Measurements from ENCODE around the gene CD36. TPM values are rescaled to one million over a fixed set of nuclear protein-coding genes. Genes with fewer than 3 reads are reported as not detected.

Gene CD36
- total RNA-seq, 1 experiment from 2014 or later = 0.32 TPM

GRCh38 chr7:80636709-80637108 is 1.7 kb upstream of the CD36 start:
- Histone ChIP-seq H3K4me1 (ENCODE audit: control insufficient read depth in 1 of 2, insufficient read depth in 2 of 2, low read length in 2 of 2) (no peaks in the 10 kb centered on the region), H3K9me3 (ENCODE audit: control insufficient read depth in 1 of 2, insufficient read depth in 1 of 2, low read depth in 1 of 2, low read length in 2 of 2) (no peaks in the 10 kb centered on the region), H4K20me1 (ENCODE audit: insufficient read depth) (no peaks in the 10 kb centered on the region), H3K4me2 (ENCODE audit: low read length) (no peak overlapping the region), H3K27me3 (ENCODE audit: insufficient read depth, low read length) (no peaks in the 10 kb centered on the region), H3K79me2 (ENCODE audit: insufficient read depth, low read length) (no peaks in the 10 kb centered on the region), H2AFZ (ENCODE audit: low read depth, low read length, poor library complexity, severe bottlenecking) (no peak overlapping the region), H3K27ac (ENCODE audit: low read depth, low read length) (no peak overlapping the region), H3K9me2 (ENCODE audit: insufficient read depth) (no peaks in the 10 kb centered on the region), H3K36me3 (ENCODE audit: control insufficient read depth in 1 of 2, insufficient read depth in 2 of 2, low read length in 2 of 2) (no peaks in the 10 kb centered on the region), H3K4me3 (replicated peaks in 1 of 2; ENCODE audit: low read depth in 1 of 2, low read length in 2 of 2) (no peak overlapping the region), H3K9ac (ENCODE audit: low read length) (no peak overlapping the region)
- DNase-seq (ENCODE audit: low read depth, low spot score) (no peak), ATAC-seq (no peak)
- TF ChIP-seq YY1 (IDR thresholded peaks at IDR 0.05; ENCODE audit: extremely low read depth, insufficient replicate concordance, low read depth, low read length) (no peak), CBX3 (IDR thresholded peaks at IDR 0.05; ENCODE audit: low read depth) (no peak), EZH2phosphoT487 (IDR thresholded peaks at IDR 0.05; ENCODE audit: borderline replicate concordance) (no peak), JUND (IDR thresholded peaks at IDR 0.05) (no peak), TCF7L2 (IDR thresholded peaks at IDR 0.05; ENCODE audit: borderline replicate concordance, extremely low read depth, insufficient read depth, insufficient read length) (no peak), POLR2A (IDR thresholded peaks at IDR 0.05; ENCODE audit: borderline replicate concordance, extremely low read depth, insufficient read depth, insufficient read length) (no peak)
- TF ChIP-seq, protein P1, sequence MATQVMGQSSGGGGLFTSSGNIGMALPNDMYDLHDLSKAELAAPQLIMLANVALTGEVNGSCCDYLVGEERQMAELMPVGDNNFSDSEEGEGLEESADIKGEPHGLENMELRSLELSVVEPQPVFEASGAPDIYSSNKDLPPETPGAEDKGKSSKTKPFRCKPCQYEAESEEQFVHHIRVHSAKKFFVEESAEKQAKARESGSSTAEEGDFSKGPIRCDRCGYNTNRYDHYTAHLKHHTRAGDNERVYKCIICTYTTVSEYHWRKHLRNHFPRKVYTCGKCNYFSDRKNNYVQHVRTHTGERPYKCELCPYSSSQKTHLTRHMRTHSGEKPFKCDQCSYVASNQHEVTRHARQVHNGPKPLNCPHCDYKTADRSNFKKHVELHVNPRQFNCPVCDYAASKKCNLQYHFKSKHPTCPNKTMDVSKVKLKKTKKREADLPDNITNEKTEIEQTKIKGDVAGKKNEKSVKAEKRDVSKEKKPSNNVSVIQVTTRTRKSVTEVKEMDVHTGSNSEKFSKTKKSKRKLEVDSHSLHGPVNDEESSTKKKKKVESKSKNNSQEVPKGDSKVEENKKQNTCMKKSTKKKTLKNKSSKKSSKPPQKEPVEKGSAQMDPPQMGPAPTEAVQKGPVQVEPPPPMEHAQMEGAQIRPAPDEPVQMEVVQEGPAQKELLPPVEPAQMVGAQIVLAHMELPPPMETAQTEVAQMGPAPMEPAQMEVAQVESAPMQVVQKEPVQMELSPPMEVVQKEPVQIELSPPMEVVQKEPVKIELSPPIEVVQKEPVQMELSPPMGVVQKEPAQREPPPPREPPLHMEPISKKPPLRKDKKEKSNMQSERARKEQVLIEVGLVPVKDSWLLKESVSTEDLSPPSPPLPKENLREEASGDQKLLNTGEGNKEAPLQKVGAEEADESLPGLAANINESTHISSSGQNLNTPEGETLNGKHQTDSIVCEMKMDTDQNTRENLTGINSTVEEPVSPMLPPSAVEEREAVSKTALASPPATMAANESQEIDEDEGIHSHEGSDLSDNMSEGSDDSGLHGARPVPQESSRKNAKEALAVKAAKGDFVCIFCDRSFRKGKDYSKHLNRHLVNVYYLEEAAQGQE (IDR thresholded peaks at IDR 0.05; ENCODE audit: low read depth) = no peak
- RAD21 ChIA-PET (ENCODE audit: low non-redundant PET in 1 of 2, low total read pairs in 2 of 2, uncharacterized antibody in 2 of 2, unreplicated experiment in 2 of 2) = no interaction called here
- no TSS peak for BruUV-seq (replicated peaks)
- intact Hi-C loops (cut with micrococcal nuclease) = no loop called here
- POLR2A ChIA-PET = no interaction called here
- CTCF ChIA-PET = no interaction called here

DNA sequence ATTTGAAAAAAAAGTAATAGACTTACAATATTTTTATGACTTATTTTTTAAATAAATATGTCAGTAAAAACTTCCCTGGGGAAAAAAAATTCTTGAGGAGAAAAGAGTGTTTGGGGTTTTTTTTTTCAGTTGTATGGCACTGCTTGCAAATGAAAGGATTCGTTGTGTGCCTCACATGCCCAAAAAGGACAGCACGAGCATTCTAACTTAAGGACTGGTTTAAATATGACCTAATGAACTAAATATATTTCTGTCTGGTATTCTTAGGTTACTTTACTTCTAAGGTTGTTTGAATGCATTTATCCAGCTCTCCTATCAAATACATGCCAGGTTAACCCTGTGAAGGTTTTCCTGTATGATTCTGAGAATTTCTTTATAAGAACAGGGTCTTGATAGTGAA is 988 bp upstream of the CD36 start:
- BruUV-seq (replicated peaks) = no TSS peak
- Histone ChIP-seq H3K9ac (ENCODE audit: low read length) (no peak overlapping the region), H3K27ac (ENCODE audit: low read depth, low read length) (no peak overlapping the region), H2AFZ (ENCODE audit: low read depth, low read length, poor library complexity, severe bottlenecking) (peak overlapping the region; percentile 15), H4K20me1 (ENCODE audit: insufficient read depth) (no peaks in the 10 kb centered on the region), H3K27me3 (ENCODE audit: insufficient read depth, low read length) (no peaks in the 10 kb centered on the region), H3K9me2 (ENCODE audit: insufficient read depth) (no peaks in the 10 kb centered on the region), H3K4me2 (ENCODE audit: low read length) (no peak overlapping the region), H3K9me3 (ENCODE audit: control insufficient read depth in 1 of 2, insufficient read depth in 1 of 2, low read depth in 1 of 2, low read length in 2 of 2) (no peaks in the 10 kb centered on the region), H3K4me1 (ENCODE audit: control insufficient read depth in 1 of 2, insufficient read depth in 2 of 2, low read length in 2 of 2) (no peaks in the 10 kb centered on the region), H3K79me2 (ENCODE audit: insufficient read depth, low read length) (no peaks in the 10 kb centered on the region), H3K36me3 (ENCODE audit: control insufficient read depth in 1 of 2, insufficient read depth in 2 of 2, low read length in 2 of 2) (no peaks in the 10 kb centered on the region), H3K4me3 (replicated peaks in 1 of 2; ENCODE audit: low read depth in 1 of 2, low read length in 2 of 2) (no peak overlapping the region)
- intact Hi-C loops (cut with micrococcal nuclease) = no loop called here
- TF ChIP-seq ZFX (IDR thresholded peaks at IDR 0.05) (no peak), SRF (IDR thresholded peaks at IDR 0.05; ENCODE audit: low read depth) (no peak)
- ATAC-seq (no peak), DNase-seq (ENCODE audit: low read depth, low spot score) (no peak)
- POLR2A ChIA-PET = no interaction called here
- CTCF ChIA-PET = no interaction called here
- RAD21 ChIA-PET (ENCODE audit: low non-redundant PET in 1 of 2, low total read pairs in 2 of 2, uncharacterized antibody in 2 of 2, unreplicated experiment in 2 of 2) = no interaction called here
